GM18505 (cell line): ENCODE data around the gene FAT1.
"Not testable (repeated sequence)": the region's sequence is repeated elsewhere in the genome, so short reads cannot be mapped to it uniquely, and the experiment has no call there.

Experiments
- ATAC-seq: cut with Tn5 transposase; IDR thresholded peaks from one replicate; pipeline ENCODE4 v1.9.1; 2021; ENCODE audit not compliant: unreplicated experiment
- POLR2A ChIP-seq: IDR thresholded peaks from 4 replicates; pipeline ENCODE4 v1.6.1; 2011; ENCODE audit warnings: borderline replicate concordance; ENCODE audit not compliant: insufficient read depth, insufficient read length; ENCODE audit errors: extremely low read depth

The FAT1 gene

DNA sequence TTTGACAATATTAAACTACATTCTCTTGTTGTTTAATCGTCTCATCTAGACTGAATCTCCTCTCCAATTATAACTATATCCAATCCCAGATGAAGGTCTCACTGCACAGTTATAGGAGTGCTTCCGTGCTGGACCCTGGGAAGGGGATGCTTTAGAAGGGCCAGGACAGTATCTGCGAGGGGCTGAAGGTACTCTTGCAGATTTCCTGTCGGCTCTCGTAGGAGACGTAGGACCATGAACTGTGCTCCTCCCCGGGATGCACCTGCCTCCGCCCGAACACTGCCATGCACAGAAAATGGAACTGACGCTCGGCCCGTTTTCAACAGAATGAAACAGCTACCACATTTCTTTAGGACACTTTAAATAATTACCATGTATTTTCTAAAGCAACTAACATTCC, 39.4 kb downstream of the FAT1 start:
- TF ChIP-seq POLR2A = no peak
- no peak for ATAC-seq

DNA sequence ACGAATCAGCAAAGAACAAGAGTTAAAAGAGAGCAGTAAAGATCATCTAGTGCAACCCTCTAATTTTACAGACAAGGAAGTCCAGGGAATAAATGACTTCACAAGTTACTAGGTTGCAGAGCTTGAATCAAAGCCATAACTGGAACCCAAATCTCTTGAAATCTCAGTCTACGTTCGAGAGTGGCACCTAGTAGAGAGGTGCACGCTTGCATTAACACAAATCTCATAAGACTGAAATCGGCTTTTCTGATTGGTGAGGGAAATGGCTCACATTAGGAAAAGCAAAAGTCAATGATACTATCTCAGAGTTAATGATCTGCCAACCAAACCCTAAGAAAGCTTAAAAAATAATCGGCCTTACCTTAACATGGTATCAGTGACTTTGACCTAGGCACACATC, 43.0 kb downstream of the FAT1 start:
- no peak for TF ChIP-seq POLR2A
- no peak for ATAC-seq

DNA sequence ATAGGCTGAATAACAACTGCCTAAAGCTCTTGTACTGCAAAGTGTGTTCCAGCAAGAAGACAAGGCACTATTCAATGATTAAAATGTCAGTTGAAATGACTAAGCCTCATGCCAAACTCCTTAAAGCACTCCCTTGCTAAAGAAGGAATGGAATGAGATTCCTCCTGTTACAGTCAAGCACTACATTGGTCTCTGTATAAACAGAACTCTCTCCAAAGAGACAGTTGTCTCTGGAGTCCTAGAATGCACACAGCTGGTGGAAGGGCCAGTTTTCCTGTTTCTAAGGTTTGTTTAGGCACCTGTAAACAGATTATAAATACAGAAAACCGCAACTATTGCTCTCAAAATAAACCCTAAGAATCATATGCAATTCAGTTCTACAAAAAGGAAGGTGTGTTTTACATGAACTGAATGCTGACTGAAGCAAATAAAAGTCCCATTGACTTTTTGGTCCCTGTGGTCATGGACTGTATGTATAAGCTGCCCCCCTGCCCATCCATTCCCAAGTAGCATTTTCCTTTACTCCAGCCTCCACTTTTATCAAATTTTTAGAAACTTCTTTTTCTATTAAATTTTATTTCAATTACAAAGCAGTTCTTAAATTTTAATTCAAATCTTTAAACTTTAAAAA, 47.0 kb downstream of the FAT1 start:
- no peak for ATAC-seq
- no peak for TF ChIP-seq POLR2A

DNA sequence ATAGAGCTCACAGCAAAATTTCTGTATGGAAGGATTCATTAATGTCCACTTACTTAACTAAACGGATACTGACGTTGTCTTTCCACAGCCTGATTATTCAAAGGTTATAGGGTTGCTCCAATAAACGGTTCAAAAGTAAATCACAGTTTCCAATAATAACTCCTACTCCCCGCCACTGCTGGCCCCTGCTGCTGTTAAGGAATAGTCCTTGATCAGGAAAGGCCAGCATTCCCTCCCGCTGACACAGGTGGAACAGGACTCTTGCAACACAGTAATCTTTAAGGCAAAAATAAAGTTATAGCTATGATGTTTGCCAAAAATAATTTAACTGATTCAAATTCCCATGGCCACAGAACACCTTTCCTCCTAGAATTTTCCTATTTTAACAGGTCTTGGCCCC, 53.9 kb downstream of the FAT1 start:
- no peak for ATAC-seq

DNA sequence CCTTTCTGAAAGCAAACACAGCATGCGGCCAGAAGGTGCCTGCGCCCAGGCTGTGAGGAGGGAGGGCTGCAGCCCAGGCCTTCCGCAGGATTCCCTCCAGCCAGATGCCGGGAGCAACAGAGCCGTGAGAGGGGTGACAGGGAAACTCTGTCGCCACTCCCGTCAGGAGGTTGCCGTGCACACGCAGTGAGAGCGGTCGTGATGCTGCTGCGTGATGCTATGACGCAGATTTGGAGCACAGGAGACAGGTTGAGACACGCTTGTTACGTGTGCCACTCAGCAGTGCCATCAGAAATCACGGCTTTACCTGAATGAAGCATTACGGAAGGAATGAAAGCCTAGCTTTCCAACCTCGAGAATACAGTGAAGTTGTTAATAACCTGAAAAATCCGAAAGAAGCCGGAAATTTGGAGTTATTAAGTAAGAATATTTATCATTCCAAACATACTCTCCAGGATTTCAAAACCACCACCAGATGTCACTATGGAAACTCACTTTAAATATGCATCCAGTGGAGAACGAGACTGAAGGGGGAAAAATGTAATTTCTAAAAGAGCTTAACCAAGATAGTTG, 54.4 kb downstream of the FAT1 start:
- no peak for ATAC-seq
- TF ChIP-seq POLR2A = no peak

More for the DNA sequence above, 53.9 kb downstream of the FAT1 start:
- TF ChIP-seq POLR2A = no peak

DNA sequence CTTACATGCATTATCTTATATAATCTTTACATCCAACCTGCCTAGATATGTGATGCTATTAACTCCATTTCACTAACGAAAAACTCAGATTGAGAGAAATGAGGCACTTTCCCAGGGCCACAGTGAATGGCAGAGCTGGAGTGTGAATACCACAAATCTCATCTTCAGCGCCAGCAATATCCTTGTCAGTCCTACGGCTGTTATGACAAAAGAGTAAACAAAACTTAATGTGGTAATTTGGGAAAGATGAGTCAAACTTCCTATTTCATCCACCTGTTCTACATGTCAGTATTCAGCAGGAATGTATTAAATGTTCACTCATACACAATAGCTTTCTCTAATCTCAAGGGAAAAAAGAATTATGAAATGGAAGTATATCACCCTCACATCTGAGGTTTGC, 56.9 kb downstream of the FAT1 start:
- ATAC-seq = no peak
- TF ChIP-seq POLR2A = no peak

DNA sequence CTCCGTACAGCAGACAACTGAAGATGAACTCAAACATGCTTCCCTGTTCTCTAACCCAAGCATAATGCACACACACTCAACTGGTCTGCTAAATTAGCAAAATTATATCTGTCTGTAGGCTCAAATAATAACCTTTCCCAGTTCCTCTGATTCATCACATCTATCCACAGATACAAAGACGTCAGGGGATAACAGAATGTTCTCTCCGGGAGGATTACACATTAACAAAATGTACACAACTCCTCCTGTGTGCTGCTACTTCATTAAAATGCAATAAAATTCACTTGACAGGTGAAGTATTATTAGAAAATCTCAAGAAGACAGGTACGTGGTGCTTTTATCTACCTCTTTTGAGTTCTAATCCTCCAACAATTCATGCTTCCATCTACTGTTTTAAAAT, 57.4 kb downstream of the FAT1 start:
- no peak for ATAC-seq
- no peak for TF ChIP-seq POLR2A

DNA sequence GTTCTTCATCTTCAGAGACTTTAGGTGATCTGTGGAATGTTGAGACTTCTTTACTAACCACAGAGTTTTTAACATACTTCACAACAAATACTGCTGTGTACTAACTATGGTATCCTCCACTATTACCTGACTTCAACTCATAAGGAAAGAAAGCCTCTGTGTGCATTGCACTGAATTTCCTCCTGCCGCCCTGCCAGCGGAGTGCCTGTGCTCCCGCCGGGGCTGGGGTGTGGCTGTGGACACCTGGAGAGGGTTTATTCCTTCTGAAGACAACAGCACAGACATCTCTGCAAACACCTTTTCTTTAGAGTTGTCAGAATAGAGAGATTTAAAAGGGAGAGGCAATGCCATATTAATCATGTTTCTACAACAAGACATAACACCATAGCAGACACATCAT, 63.3 kb downstream of the FAT1 start:
- TF ChIP-seq POLR2A = no peak
- no peak for ATAC-seq

DNA sequence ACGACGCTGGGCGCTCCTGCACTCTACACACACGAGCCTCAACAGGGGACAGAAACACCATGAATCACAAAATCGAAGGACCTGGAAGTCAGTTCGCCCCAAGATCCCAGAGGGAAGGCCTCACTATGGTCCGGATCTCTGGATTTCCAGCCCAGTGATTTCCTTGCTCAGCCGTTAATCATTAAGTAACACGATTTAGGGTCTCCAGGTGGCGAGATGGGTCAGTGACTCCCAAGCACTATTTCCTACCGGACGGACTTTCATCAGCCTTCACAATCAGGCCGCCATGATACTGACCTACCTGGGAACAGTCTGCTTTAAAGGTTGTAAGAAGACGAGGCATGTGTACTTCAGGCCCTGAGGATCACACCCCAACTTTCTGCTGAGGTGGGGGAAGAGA, 63.7 kb downstream of the FAT1 start:
- no peak for TF ChIP-seq POLR2A

DNA sequence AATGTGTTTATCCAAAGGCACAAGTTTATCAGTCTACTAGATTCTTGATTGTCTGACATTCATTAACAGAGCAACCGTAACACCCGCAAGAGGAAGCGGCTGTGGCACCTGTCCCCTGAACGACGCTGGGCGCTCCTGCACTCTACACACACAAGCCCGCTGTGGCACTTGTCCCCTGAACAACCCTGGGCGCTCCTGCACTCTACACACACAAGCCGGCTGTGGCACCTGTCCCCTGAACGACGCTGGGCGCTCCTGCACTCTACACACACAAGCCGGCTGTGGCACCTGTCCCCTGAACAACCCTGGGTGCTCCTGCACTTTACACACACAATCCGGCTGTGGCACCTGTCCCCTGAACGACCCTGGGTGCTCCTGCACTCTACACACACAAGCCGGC, 64.2 kb downstream of the FAT1 start:
- ATAC-seq = not testable (repeated sequence)

More for the DNA sequence above, 63.7 kb downstream of the FAT1 start:
- no peak for ATAC-seq

DNA sequence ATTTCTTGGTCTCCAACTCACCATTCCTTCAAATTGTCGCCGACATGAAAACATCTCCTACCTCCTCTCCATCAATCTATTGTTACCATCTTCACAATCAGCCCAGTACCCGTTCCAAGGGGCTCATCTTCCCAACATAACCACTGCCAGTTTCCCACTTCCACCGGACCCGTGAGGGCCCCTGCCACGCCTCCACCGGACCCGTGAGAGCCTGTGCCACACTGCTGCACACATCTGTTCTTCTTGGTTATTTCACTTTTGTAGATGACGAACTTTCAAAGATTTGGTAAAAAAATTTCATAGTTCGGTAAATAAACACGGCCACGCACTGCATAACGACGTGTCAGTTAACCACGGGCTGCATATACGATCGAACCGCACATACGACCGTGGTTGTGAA, 65.0 kb downstream of the FAT1 start:
- no peak for TF ChIP-seq POLR2A
- no peak for ATAC-seq

DNA sequence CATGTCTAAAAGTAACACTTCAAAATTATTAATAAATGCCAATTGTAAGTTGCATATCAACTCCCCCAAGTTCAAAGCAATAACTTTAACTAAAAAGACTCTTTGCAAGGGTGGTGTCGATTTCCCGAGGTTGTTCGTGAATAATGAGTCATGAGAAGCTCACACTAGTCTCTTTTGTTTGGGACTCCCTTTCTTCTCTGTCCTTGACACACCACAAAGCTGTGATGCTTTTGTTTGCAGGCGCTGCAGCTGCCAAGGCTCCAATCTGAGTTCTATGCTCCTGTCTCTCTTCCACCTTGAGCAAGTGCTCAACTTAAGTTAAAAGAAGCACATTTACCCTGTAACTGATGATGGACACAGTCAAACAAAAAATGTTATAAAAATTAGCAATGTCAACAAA, 65.9 kb downstream of the FAT1 start:
- no peak for TF ChIP-seq POLR2A
- no peak for ATAC-seq

DNA sequence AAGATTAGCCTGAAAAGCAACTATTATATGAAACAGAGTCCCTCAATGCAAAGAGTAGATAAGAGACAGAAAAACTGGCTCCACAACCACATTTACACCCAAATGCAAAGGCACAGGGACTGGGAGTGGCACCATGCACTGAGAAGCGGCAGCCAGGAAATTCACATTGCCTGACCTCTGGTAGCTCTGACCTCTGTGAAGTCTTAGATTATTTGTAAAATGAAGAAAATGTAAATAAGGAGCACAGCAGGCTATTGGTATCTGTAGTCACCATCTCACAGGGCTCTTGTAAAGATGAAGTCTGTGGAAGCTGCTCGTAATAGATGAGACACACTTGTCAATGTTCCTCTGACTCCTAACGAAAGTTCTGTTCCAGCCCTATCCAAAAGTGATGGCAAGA, 69.7 kb downstream of the FAT1 start:
- no peak for TF ChIP-seq POLR2A
- no peak for ATAC-seq

DNA sequence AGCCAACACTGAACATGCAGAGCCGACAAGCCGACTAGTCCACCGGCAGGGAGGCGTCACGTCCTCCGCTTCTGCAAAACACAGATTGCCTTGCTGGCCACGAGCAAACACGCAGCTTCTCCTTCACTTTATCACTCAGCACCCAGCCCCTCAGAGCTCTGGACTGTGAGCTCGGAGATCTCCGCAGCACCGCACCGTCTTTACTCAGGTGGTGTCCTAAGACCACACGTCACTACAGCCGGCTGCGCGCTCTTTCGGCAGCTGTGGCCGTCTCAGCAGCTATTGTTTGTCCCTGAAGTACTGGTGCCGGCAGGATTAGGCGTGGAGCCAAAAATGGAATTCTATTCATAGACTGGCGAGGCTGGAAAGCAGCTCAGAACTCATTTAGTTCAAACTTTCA, 72.0 kb downstream of the FAT1 start:
- ATAC-seq = no peak
- TF ChIP-seq POLR2A = no peak

DNA sequence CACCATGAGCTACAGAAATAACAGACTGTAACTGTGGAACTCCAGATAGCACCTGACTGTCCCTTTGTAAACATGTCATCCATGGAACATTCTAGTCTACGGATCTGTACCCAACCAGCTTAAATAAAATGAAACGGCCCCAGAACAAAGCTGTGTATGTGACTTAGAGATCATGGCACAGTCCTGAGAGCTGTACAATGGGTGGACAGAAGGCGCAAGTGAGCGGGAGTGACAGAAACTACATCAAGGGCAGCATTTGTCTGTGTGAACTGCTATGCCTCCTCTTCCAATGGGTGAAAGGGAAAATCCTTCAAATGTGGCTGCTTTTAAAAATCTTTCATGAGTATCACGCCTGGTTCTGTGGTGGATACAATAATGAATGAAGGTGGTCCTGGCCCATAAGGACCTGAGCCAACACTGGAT, 72.5 kb downstream of the FAT1 start:
- no peak for ATAC-seq
- no peak for TF ChIP-seq POLR2A
